Activated CD4-positive, alpha-beta memory T cell treated with anti-CD3 and anti-CD28 coated beads, Interleukin-2, amount 10 ng/mL, durations not matched to agents 7 days and 5 days (primary cell): Measurements from ENCODE around the gene KYNU. TPM values are rescaled to one million over a fixed set of nuclear protein-coding genes. Genes with fewer than 3 reads are reported as not detected.

Source experiments
- CTCF ChIA-PET: fragments of 350-600 bp; sonication (Branson Sonifier 250); formaldehyde crosslinking; loops from one replicate; lab custom pipeline; 2021; ENCODE audit warnings: antibody characterized with exemption, inconsistent platforms; lab: Charles Lee
- POLR2A ChIA-PET: fragments of 350-600 bp; sonication (Branson Sonifier 250); formaldehyde crosslinking; loops from one replicate; lab custom pipeline; 2021; ENCODE audit warnings: antibody characterized with exemption; lab: Charles Lee
- DNase-seq: peaks from one replicate; pipeline ENCODE4 v3.0.0-alpha.2; 2020
- H3K27ac Mint-ChIP-seq: one replicate; pipeline ENCODE4 v1.8.0; 2021; ENCODE audit warnings: mild to moderate bottlenecking, mixed read lengths
- H3K27me3 Mint-ChIP-seq: one replicate; pipeline ENCODE4 v1.8.0; 2021; ENCODE audit warnings: mixed read lengths
- H3K36me3 Mint-ChIP-seq: one replicate; pipeline ENCODE4 v1.8.0; 2021; ENCODE audit warnings: low read depth, mixed read lengths
- H3K4me1 Mint-ChIP-seq: one replicate; pipeline ENCODE4 v1.8.0; 2021; ENCODE audit warnings: mixed read lengths
- H3K4me3 Mint-ChIP-seq: one replicate; pipeline ENCODE4 v1.8.0; 2021; ENCODE audit warnings: mild to moderate bottlenecking, mixed read lengths
- H3K9me3 Mint-ChIP-seq: one replicate; pipeline ENCODE4 v1.8.0; 2021; ENCODE audit warnings: mixed read lengths
- total RNA-seq, 2 experiments: library from RNA; stranded (reverse); gene quantifications; one replicate each; pipeline ENCODE4 v1.2.3, GENCODE V29; 2021

The KYNU gene
- total RNA-seq, 2 experiments from 2014 or later: not detected

DNA sequence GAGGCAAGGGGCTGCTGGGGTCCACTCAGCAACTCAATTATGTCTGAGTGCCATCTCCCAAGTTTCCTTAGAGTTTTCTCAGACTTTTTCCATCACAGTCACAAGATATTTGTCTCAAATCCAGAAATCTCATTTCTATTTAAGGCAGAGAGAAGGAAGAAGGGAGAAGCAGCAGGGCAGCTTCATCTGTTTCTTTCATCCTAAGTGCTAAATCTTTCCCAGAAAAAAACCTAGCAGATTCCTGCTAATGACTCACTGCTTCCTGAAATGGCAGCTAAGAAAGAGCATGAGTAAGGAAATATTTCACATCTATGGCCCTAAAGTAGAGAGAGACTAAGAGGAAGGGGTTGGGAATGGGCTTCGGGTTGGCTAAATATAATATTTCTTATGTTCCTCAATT lies 88.0 kb downstream of the KYNU start:
- no peak for DNase-seq
- H3K27me3 Mint-ChIP-seq: peaks cover 10% of the 10 kb centered on the region
- ChIA-PET POLR2A (no interaction called here), CTCF (no interaction called here)
- no peak overlapping the region for H3K27ac Mint-ChIP-seq
- H3K9me3 Mint-ChIP-seq: no peaks in the 10 kb centered on the region
- H3K36me3 Mint-ChIP-seq: no peaks in the 10 kb centered on the region
- no peak overlapping the region for H3K4me3 Mint-ChIP-seq
- H3K4me1 Mint-ChIP-seq: no peaks in the 10 kb centered on the region

DNA sequence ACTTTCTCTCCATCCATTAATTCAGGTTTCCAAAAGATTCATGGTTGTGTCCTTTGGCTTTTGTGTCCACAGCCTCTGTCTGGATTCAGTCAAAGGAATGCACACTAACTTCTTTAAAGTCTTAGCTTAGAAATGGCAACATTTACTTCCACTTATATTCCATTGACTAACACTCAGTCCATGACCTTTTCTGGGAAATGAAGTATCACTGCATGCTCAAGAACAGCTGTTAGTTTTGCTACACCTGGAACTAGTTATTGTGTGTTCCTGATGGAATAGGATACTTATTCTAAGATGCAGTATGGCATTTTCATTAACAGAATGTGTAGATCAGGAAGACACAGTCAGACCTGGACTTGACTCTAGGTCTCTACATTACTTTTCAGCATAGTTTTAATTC lies 88.8 kb downstream of the KYNU start:
- CTCF ChIA-PET: no interaction called here

GRCh38 chr2:142967060-142967459 lies 89.6 kb downstream of the KYNU start:
- no peak for DNase-seq
- POLR2A ChIA-PET: no interaction called here
- no peaks in the 10 kb centered on the region for H3K36me3 Mint-ChIP-seq
- H3K27ac Mint-ChIP-seq: no peak overlapping the region
- peaks cover 10% of the 10 kb centered on the region for H3K27me3 Mint-ChIP-seq
- CTCF ChIA-PET: no interaction called here
- no peaks in the 10 kb centered on the region for H3K9me3 Mint-ChIP-seq
- no peak overlapping the region for H3K4me3 Mint-ChIP-seq
- H3K4me1 Mint-ChIP-seq: no peaks in the 10 kb centered on the region

More for the DNA sequence above, 88.8 kb downstream of the KYNU start:
- Mint-ChIP-seq H3K27me3 (peaks cover 10% of the 10 kb centered on the region), H3K4me1 (no peaks in the 10 kb centered on the region), H3K4me3 (no peak overlapping the region), H3K9me3 (no peaks in the 10 kb centered on the region), H3K36me3 (no peaks in the 10 kb centered on the region), H3K27ac (no peak overlapping the region)
- POLR2A ChIA-PET: no interaction called here
- no peak for DNase-seq

GRCh38 chr2:142973160-142973821 lies 95.8 kb downstream of the KYNU start:
- H3K36me3 Mint-ChIP-seq: no peaks in the 10 kb centered on the region
- H3K27ac Mint-ChIP-seq: no peak overlapping the region
- no peak overlapping the region for H3K4me3 Mint-ChIP-seq
- no peaks in the 10 kb centered on the region for H3K9me3 Mint-ChIP-seq
- POLR2A ChIA-PET: no interaction called here
- H3K27me3 Mint-ChIP-seq: peaks cover 1% of the 10 kb centered on the region
- CTCF ChIA-PET: interaction anchor here (1.4 to 2.4 kb wide), 2 partner anchors 15 to 17 kb away, joined by 3 to 10 read pairs; no protein-coding TSS in a partner anchor
- DNase-seq: no peak
- H3K4me1 Mint-ChIP-seq: no peaks in the 10 kb centered on the region

DNA sequence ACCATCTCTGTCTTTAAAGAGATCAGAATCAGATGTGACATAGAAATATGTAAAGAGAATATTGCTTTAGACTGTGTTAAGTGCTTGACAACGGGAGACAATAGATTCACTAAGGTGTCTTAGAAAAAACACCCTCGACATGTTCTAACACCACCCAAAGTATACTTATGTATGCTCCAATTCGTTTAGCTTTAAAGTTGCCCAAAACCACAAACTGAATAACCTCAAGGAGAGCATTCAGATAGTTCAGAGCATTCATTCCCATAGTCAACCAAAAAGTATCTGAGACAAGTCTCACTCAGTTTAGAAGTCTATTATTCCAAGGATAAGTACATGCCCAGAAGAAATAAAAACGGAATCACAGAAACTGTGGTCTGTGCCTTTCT lies 96.4 kb downstream of the KYNU start:
- Mint-ChIP-seq H3K4me3 (no peak overlapping the region), H3K27ac (no peak overlapping the region), H3K36me3 (no peaks in the 10 kb centered on the region), H3K27me3 (peaks cover 1% of the 10 kb centered on the region), H3K4me1 (no peaks in the 10 kb centered on the region), H3K9me3 (no peaks in the 10 kb centered on the region)
- no peak for DNase-seq
- ChIA-PET POLR2A (no interaction called here), CTCF (interaction anchor here (1.4 to 2.4 kb wide), 2 partner anchors 14 to 16 kb away, joined by 3 to 10 read pairs; no protein-coding TSS in a partner anchor)

GRCh38 chr2:142974288-142975024 lies 97.0 kb downstream of the KYNU start:
- DNase-seq: no peak
- ChIA-PET POLR2A (no interaction called here), CTCF (interaction anchor here (0.9 to 2.4 kb wide), 3 partner anchors 14 to 46 kb away, joined by 3 to 10 read pairs (median 3); no protein-coding TSS in a partner anchor)
- Mint-ChIP-seq H3K36me3 (no peaks in the 10 kb centered on the region), H3K27me3 (peaks cover 1% of the 10 kb centered on the region), H3K4me3 (no peak overlapping the region), H3K9me3 (no peaks in the 10 kb centered on the region), H3K27ac (no peak overlapping the region), H3K4me1 (no peaks in the 10 kb centered on the region)

GRCh38 chr2:142975239-142975638 lies 97.8 kb downstream of the KYNU start:
- H3K9me3 Mint-ChIP-seq: no peaks in the 10 kb centered on the region
- DNase-seq: no peak
- H3K4me1 Mint-ChIP-seq: no peaks in the 10 kb centered on the region
- no peaks in the 10 kb centered on the region for H3K36me3 Mint-ChIP-seq
- no peak overlapping the region for H3K27ac Mint-ChIP-seq
- POLR2A ChIA-PET: no interaction called here
- H3K27me3 Mint-ChIP-seq: peaks cover 1% of the 10 kb centered on the region
- H3K4me3 Mint-ChIP-seq: no peak overlapping the region
- CTCF ChIA-PET: interaction anchor here (0.9 to 2.4 kb wide), 2 partner anchors 13 to 47 kb away, joined by 3 to 10 read pairs; no protein-coding TSS in a partner anchor

DNA sequence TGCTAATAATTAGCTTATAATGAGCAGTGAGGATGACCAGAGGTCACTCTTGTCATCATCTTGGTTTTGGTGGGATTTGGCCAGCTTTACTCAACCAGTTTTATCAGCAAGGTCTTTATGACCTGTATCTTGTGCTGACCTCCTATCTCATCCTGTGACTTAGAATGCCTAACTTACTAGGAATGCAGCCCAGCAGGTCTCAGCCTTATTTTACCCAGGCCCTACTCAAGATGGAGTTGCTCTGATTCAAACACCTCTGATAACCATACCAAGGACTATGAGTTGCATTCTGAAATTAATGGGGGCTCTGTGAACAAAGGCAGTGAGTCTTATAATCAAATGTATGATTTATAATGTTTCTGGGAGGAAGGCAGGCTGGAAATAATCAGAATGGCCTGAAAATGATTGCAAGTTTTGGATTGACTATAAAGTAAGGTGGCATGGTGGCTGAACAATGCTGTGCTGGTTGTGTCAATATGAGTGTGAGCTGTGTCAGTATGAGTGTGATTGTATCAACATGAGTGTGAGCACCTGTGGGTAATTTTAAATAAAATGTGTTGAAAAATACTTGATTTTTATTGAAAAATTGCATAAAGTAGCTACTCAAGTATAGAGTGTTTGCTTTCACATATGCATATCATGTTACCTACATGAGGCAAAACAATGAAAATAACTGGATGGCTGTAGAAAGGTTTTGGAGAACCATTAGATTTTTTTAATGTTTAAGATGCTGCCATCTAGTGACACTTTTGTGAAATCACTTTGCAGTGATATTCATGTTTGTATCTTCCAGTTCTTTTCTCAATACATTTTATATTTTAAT lies 103.0 kb downstream of the KYNU start:
- Mint-ChIP-seq H3K27me3 (peaks cover 14% of the 10 kb centered on the region), H3K4me3 (no peak overlapping the region), H3K9me3 (no peaks in the 10 kb centered on the region), H3K27ac (no peak overlapping the region), H3K4me1 (no peaks in the 10 kb centered on the region), H3K36me3 (no peaks in the 10 kb centered on the region)
- POLR2A ChIA-PET: no interaction called here
- CTCF ChIA-PET: interaction anchor here (1.4 to 1.6 kb wide), 3 partner anchors 9 to 14 kb away, joined by 4 to 9 read pairs (median 5); no protein-coding TSS in a partner anchor
- no peak for DNase-seq

GRCh38 chr2:142981069-142981378 lies 103.6 kb downstream of the KYNU start:
- no peak overlapping the region for H3K27ac Mint-ChIP-seq
- H3K4me1 Mint-ChIP-seq: no peaks in the 10 kb centered on the region
- POLR2A ChIA-PET: no interaction called here
- CTCF ChIA-PET: interaction anchor here (1.5 kb wide), 1 partner anchor 12 kb away, joined by 5 read pairs; no protein-coding TSS in a partner anchor
- H3K9me3 Mint-ChIP-seq: no peaks in the 10 kb centered on the region
- no peak overlapping the region for H3K4me3 Mint-ChIP-seq
- DNase-seq: no peak
- no peaks in the 10 kb centered on the region for H3K36me3 Mint-ChIP-seq
- H3K27me3 Mint-ChIP-seq: peaks cover 14% of the 10 kb centered on the region

DNA sequence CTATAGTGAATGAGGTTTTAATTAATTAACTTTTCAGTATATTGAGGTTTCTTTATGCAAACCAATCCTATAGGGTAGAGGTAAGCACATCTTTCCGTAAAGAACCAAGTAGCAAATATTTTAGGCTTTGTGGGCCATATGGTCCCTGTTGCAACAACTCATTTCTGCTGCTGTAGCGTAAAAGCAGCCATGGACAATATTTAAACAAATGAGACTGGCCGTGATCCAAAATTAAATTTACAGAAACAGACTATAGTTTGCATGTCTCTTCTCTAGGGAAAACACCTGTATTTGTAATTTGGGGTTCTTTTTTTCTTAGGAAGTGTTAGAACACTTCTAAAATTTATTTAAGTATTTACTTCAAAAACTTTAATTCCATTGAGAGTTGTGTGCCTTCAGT lies 104.3 kb downstream of the KYNU start:
- ChIA-PET CTCF (interaction anchor here (1.5 kb wide), 1 partner anchor 13 kb away, joined by 5 read pairs; no protein-coding TSS in a partner anchor), POLR2A (no interaction called here)
- Mint-ChIP-seq H3K4me3 (no peak overlapping the region), H3K4me1 (no peaks in the 10 kb centered on the region), H3K36me3 (no peaks in the 10 kb centered on the region), H3K9me3 (no peaks in the 10 kb centered on the region), H3K27me3 (peaks cover 14% of the 10 kb centered on the region), H3K27ac (no peak overlapping the region)
- no peak for DNase-seq

DNA sequence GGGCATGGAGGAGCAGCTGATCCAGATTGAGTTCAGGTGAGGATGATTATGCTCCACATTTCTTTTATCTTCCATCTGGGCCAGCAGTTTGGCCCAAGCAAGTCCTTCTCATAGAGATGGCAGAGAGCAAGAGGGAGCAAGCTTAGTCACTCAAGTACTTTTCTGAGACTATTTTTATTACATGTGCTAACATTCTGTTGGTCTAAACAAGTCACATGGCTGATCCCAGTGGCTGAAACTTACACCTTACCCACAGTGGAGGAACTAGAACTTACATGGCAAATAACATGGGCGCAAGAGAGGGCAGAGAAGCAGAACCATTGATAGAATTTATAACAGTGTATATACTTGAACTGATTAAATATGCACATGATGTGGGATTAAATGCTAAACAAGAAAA lies 105.7 kb downstream of the KYNU start:
- CTCF ChIA-PET: no interaction called here
- Mint-ChIP-seq H3K4me3 (no peak overlapping the region), H3K4me1 (no peaks in the 10 kb centered on the region), H3K36me3 (no peaks in the 10 kb centered on the region), H3K27ac (no peak overlapping the region), H3K27me3 (peaks cover 14% of the 10 kb centered on the region), H3K9me3 (no peaks in the 10 kb centered on the region)
- POLR2A ChIA-PET: no interaction called here
- no peak for DNase-seq

- CTCF ChIA-PET: no interaction called here
- DNase-seq: no peak
- no peaks in the 10 kb centered on the region for H3K36me3 Mint-ChIP-seq
- H3K4me3 Mint-ChIP-seq: no peak overlapping the region
- POLR2A ChIA-PET: no interaction called here
- no peaks in the 10 kb centered on the region for H3K9me3 Mint-ChIP-seq
- peaks cover 14% of the 10 kb centered on the region for H3K27me3 Mint-ChIP-seq
- no peaks in the 10 kb centered on the region for H3K4me1 Mint-ChIP-seq
- H3K27ac Mint-ChIP-seq: no peak overlapping the region
Observed at GRCh38 chr2:142984657-142985056, 107.2 kb downstream of the KYNU start.

DNA sequence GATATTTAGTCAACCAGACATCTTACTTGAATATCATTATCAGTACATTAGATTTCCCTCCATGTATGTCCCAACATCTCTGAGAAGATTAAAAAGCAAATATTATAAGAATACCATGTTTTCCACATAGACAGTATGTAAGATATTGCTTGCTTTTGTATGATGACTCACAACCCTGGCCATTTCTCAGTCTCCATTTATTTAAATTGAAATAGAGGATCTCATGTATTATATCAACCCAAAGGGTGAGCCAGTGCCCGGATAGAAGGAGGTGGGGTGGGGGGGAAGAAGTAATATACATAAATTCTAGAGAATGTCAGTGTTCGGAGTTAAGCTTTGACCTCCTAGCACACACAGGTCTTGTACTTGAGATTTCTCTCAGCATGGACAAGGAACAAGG lies 109.6 kb downstream of the KYNU start:
- no peaks in the 10 kb centered on the region for H3K4me1 Mint-ChIP-seq
- no peaks in the 10 kb centered on the region for H3K9me3 Mint-ChIP-seq
- no peak for DNase-seq
- no peak overlapping the region for H3K27ac Mint-ChIP-seq
- ChIA-PET POLR2A (no interaction called here), CTCF (interaction anchor here (2.9 kb wide), 1 partner anchor 12 kb away, joined by 10 read pairs; no protein-coding TSS in a partner anchor)
- peaks cover 23% of the 10 kb centered on the region for H3K27me3 Mint-ChIP-seq
- H3K4me3 Mint-ChIP-seq: no peak overlapping the region
- no peaks in the 10 kb centered on the region for H3K36me3 Mint-ChIP-seq
